HepG2 (cell line): Measurements from ENCODE around the gene MBLAC1. TPM values are rescaled to one million over a fixed set of nuclear protein-coding genes. Genes with fewer than 3 reads are reported as not detected.

ENCODE experiments used
- FOSL1 ChIP-seq: sonication (generic); formaldehyde crosslinking; IDR thresholded peaks from 2 replicates; pipeline ENCODE4 v1.9.0; 2021; ENCODE audit warnings: missing genetic modification reagents, borderline replicate concordance
- KDM4B ChIP-seq: sonication (generic); formaldehyde crosslinking; IDR thresholded peaks from 2 replicates; pipeline ENCODE4 v1.4.0; 2020; ENCODE audit warnings: missing genetic modification reagents
- KLF12 ChIP-seq: sonication (generic); formaldehyde crosslinking; IDR thresholded peaks from 2 replicates; pipeline ENCODE4 v1.4.0; 2020; ENCODE audit warnings: missing genetic modification reagents, borderline replicate concordance
- KLF9 ChIP-seq: IDR thresholded peaks from 2 replicates; pipeline ENCODE4 v1.6.1; 2016; ENCODE audit warnings: low read depth
- ONECUT2 ChIP-seq: sonication (generic); formaldehyde crosslinking; IDR thresholded peaks from 2 replicates; pipeline ENCODE4 v1.4.0; 2020; ENCODE audit warnings: missing genetic modification reagents
- PLRG1 ChIP-seq: fragments of 450-650 bp; conservative IDR thresholded peaks from 2 replicates; pipeline ENCODE4 v1.6.1; 2016
- SRF ChIP-seq: IDR thresholded peaks from 2 replicates; pipeline ENCODE4 v1.6.1; 2011; ENCODE audit warnings: mild to moderate bottlenecking, low read depth, low read length, moderate library complexity
- SRY ChIP-seq: sonication (generic); formaldehyde crosslinking; IDR thresholded peaks from 2 replicates; pipeline ENCODE4 v1.8.0; 2022; ENCODE audit warnings: mild to moderate bottlenecking, missing genetic modification reagents
- TCF7 ChIP-seq: sonication (generic); IDR thresholded peaks from 2 replicates; pipeline ENCODE4 v1.6.1; 2016; ENCODE audit warnings: antibody characterized with exemption, low read depth
- WIZ ChIP-seq: sonication (generic); formaldehyde crosslinking; IDR thresholded peaks from 2 replicates; pipeline ENCODE4 v1.5.1; 2020; ENCODE audit warnings: mild to moderate bottlenecking, missing genetic modification reagents
- ZNF30 ChIP-seq: sonication (generic); formaldehyde crosslinking; IDR thresholded peaks from 2 replicates; pipeline ENCODE4 v1.5.0; 2020; ENCODE audit warnings: mild to moderate bottlenecking, missing genetic modification reagents
- ZNF644 ChIP-seq: IDR thresholded peaks from 2 replicates; pipeline ENCODE4 v1.6.1; 2016; ENCODE audit warnings: low read depth
- ZNF7 ChIP-seq: IDR thresholded peaks from 2 replicates; pipeline ENCODE4 v1.6.1; 2016; ENCODE audit warnings: missing biosample characterization, missing genetic modification reagents
- polyA plus RNA-seq, 8 experiments: library from polyadenylated mRNA; depleted of rRNA in 3 of 8; stranded (reverse) in 7 of 8; unstranded in 1 of 8; fragments of >200 nt; fragmentation: Illumina TruSeq in 4 of 8; extraction: Trizol in 4 of 8; gene quantifications; 2 replicates each; pipeline versions ENCODE4 v1.2.1 to v1.2.3, GENCODE V29; 2011 to 2016; ENCODE audit warnings: low read depth in 4 of 8, missing spikeins in 1 of 8, mixed read lengths in 1 of 8; ENCODE audit not compliant: insufficient read depth in 1 of 8
- total RNA-seq, 5 experiments: library from RNA; depleted of rRNA; stranded (reverse); fragments of >200 nt; fragmentation: Illumina TruSeq; extraction: Trizol; gene quantifications; 2 replicates each; pipeline ENCODE4 v1.2.3, GENCODE V29; 2016; ENCODE audit warnings: low read depth in 1 of 5
- TF ChIP-seq, protein P1 (sequence below), 2 experiments: sonication (generic) in 1 of 2; formaldehyde crosslinking in 1 of 2; IDR thresholded peaks; 2 replicates each; pipeline versions ENCODE4 v1.4.0 to v1.6.1; 2018 to 2020; ENCODE audit warnings: missing genetic modification reagents in 2 of 2, borderline replicate concordance in 1 of 2, low read depth in 1 of 2, mild to moderate bottlenecking in 1 of 2, missing biosample characterization in 1 of 2
- TF ChIP-seq, protein P2 (sequence below): sonication (generic); formaldehyde crosslinking; IDR thresholded peaks from 2 replicates; pipeline ENCODE4 v1.8.1; 2023; ENCODE audit warnings: mild to moderate bottlenecking, moderate library complexity, missing genetic modification reagents
- TF ChIP-seq, protein P3 (sequence below): sonication (generic); formaldehyde crosslinking; IDR thresholded peaks from 2 replicates; pipeline ENCODE4 v1.8.1; 2023; ENCODE audit warnings: missing genetic modification reagents, mild to moderate bottlenecking, borderline replicate concordance
- TF ChIP-seq, protein P4 (sequence below): IDR thresholded peaks from 2 replicates; pipeline ENCODE4 v1.4.0; 2020; ENCODE audit warnings: mild to moderate bottlenecking, missing genetic modification reagents
- TF ChIP-seq, protein P5 (sequence below): sonication (generic); formaldehyde crosslinking; IDR thresholded peaks from 2 replicates; pipeline ENCODE4 v1.5.1; 2020; ENCODE audit warnings: missing genetic modification reagents, mild to moderate bottlenecking, borderline replicate concordance
- TF ChIP-seq, protein P6 (sequence below): sonication (generic); formaldehyde crosslinking; IDR thresholded peaks from 2 replicates; pipeline ENCODE4 v1.5.1; 2020; ENCODE audit warnings: mild to moderate bottlenecking, missing genetic modification reagents

The MBLAC1 gene
- total and polyA plus RNA-seq, 2 of the 13 experiments (the other 11 are each of a cell fraction or from before 2014, with no cell fraction given) = 0.79 to 2.1 TPM

DNA sequence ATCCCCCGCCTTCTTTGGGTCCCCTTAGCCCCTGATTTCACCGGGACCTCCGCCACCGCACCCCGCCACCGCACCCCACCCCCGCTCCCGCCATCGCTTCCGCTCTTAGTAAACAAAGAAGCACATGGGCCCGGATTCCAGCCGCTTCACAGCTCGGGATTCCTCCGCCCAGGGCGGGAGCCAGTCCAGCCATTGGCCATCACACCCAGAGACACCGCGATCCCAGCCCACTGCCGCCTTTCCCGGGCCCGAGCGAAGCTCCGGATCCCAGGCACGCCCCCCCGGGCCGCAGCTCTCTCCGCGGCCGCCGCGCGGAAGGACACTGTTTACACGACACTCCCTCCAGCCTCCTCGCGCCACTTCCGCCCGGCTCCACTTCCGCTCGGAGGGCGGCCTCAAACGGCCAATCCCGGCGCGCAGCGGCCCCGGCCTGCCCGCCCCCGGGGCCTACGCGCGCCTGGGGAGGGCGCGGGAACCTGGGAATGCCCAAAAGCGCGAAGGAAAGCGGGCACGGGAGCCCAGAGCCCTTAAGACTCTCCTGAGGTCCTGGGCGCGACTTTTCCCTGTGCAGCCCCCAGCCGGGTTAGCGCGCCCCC, 26.2 kb upstream of the MBLAC1 start (continued):
- TF ChIP-seq FOSL1 (CRISPR knock-in tag) (no peak), SRF (no peak), SRY (CRISPR knock-in tag) (peak; percentile 84), PLRG1 (no peak), KLF12 (CRISPR knock-in tag) (peak; percentile 73; the same call in 1 of the 2 replicates), ZNF7 (no peak), ZNF644 (CRISPR knock-in tag) (no peak), ZNF30 (no peak), WIZ (CRISPR knock-in tag) (0 out of 2 replicates have a peak, but pooled peaks have one; percentile 60), KLF9 (CRISPR knock-in tag) (peak; percentile 99), KDM4B (CRISPR knock-in tag) (peak; percentile 96), ONECUT2 (no peak), TCF7 (no peak; the same call in 1 of the 2 replicates)
- TF ChIP-seq, protein P1, sequence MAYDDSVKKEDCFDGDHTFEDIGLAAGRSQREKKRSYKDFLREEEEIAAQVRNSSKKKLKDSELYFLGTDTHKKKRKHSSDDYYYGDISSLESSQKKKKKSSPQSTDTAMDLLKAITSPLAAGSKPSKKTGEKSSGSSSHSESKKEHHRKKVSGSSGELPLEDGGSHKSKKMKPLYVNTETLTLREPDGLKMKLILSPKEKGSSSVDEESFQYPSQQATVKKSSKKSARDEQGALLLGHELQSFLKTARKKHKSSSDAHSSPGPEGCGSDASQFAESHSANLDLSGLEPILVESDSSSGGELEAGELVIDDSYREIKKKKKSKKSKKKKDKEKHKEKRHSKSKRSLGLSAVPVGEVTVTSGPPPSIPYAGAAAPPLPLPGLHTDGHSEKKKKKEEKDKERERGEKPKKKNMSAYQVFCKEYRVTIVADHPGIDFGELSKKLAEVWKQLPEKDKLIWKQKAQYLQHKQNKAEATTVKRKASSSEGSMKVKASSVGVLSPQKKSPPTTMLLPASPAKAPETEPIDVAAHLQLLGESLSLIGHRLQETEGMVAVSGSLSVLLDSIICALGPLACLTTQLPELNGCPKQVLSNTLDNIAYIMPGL (CRISPR knock-in tag; IDR thresholded peaks at IDR 0.05; ENCODE audit: borderline replicate concordance in 1 of 2, low read depth in 1 of 2) = peak; percentile 42 to 82; a peak in 3 of 4 replicates
- TF ChIP-seq, protein P2, sequence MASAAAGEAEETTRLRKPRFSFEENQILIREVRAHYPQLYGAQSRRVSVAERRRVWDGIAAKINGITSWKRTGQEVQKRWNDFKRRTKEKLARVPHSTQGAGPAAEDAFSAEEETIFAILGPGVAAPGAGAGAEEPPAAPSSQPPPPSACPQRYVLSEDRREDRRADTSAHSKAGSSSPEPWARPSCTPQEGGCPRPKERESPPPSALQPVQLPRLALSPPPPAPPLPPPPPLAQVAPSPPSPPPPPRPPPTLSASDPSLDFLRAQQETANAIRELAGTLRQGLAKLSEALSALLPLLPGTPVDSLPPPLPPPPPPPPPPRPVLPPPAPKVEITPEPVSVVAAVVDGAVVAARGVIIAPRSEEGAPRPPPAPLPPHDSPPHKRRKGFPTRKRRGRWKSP (CRISPR knock-in tag) = peak; percentile 55; the same call in 1 of the 2 replicates
- TF ChIP-seq, protein P3, sequence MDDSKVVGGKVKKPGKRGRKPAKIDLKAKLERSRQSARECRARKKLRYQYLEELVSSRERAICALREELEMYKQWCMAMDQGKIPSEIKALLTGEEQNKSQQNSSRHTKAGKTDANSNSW (CRISPR knock-in tag) = 0 out of 2 replicates have a peak, but pooled peaks have one; percentile 43
- TF ChIP-seq, protein P4, sequence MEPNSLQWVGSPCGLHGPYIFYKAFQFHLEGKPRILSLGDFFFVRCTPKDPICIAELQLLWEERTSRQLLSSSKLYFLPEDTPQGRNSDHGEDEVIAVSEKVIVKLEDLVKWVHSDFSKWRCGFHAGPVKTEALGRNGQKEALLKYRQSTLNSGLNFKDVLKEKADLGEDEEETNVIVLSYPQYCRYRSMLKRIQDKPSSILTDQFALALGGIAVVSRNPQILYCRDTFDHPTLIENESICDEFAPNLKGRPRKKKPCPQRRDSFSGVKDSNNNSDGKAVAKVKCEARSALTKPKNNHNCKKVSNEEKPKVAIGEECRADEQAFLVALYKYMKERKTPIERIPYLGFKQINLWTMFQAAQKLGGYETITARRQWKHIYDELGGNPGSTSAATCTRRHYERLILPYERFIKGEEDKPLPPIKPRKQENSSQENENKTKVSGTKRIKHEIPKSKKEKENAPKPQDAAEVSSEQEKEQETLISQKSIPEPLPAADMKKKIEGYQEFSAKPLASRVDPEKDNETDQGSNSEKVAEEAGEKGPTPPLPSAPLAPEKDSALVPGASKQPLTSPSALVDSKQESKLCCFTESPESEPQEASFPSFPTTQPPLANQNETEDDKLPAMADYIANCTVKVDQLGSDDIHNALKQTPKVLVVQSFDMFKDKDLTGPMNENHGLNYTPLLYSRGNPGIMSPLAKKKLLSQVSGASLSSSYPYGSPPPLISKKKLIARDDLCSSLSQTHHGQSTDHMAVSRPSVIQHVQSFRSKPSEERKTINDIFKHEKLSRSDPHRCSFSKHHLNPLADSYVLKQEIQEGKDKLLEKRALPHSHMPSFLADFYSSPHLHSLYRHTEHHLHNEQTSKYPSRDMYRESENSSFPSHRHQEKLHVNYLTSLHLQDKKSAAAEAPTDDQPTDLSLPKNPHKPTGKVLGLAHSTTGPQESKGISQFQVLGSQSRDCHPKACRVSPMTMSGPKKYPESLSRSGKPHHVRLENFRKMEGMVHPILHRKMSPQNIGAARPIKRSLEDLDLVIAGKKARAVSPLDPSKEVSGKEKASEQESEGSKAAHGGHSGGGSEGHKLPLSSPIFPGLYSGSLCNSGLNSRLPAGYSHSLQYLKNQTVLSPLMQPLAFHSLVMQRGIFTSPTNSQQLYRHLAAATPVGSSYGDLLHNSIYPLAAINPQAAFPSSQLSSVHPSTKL (CRISPR knock-in tag) = peak; percentile 79; the same call in 1 of the 2 replicates
- TF ChIP-seq, protein P5, sequence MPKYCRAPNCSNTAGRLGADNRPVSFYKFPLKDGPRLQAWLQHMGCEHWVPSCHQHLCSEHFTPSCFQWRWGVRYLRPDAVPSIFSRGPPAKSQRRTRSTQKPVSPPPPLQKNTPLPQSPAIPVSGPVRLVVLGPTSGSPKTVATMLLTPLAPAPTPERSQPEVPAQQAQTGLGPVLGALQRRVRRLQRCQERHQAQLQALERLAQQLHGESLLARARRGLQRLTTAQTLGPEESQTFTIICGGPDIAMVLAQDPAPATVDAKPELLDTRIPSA (CRISPR knock-in tag) = no peak
- TF ChIP-seq, protein P6, sequence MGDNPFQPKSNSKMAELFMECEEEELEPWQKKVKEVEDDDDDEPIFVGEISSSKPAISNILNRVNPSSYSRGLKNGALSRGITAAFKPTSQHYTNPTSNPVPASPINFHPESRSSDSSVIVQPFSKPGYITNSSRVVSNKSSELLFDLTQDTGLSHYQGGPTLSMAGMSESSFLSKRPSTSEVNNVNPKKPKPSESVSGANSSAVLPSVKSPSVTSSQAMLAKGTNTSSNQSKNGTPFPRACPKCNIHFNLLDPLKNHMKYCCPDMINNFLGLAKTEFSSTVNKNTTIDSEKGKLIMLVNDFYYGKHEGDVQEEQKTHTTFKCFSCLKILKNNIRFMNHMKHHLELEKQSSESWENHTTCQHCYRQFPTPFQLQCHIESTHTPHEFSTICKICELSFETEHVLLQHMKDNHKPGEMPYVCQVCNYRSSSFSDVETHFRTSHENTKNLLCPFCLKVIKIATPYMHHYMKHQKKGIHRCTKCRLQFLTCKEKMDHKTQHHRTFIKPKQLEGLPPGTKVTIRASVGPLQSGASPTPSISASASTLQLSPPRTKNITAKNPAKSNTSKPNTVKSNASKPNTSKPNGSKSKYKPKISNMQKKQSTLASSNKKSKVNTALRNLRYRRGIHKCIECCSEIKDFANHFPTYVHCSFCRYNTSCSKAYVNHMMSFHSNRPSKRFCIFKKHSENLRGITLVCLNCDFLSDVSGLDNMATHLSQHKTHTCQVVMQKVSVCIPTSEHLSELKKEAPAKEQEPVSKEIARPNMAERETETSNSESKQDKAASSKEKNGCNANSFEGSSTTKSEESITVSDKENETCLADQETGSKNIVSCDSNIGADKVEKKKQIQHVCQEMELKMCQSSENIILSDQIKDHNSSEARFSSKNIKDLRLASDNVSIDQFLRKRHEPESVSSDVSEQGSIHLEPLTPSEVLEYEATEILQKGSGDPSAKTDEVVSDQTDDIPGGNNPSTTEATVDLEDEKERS (CRISPR knock-in tag) = no peak
